CD4-positive, alpha-beta T cell treated with Interleukin-2 at 100 ng/mL for 4 hours (primary cell): Measurements from ENCODE around the gene SSPN.
"Not testable (repeated sequence)": the region's sequence is repeated elsewhere in the genome, so short reads cannot be mapped to it uniquely, and the experiment has no call there.

Experiments
- DNase-seq: peaks from one replicate; pipeline ENCODE4 v3.0.0-alpha.2; 2020; ENCODE audit warnings: low spot score

Gene SSPN

DNA sequence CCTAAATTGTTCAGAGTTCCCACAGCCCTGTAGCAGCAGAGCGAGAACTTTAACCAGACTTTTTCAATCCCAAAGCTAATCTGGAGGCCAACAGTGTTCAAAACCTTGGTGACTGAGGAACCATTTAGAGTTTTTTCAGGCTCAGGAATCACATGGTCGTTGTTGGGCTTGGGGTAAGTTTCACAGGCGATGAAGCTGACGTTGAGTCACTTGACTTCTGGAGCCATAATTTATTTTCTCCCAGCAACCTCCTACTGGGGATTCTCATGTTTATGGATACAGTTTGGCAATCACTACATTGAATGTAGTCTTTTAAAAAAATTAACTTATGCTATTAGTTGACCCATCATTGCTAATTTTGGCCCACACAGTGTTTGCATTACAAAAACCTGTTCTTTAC, 34.5 kb downstream of the SSPN start:
- DNase-seq: no peak

GRCh38 chr12:26231470-26231869, 36.1 kb downstream of the SSPN start:
- no peak for DNase-seq

DNA sequence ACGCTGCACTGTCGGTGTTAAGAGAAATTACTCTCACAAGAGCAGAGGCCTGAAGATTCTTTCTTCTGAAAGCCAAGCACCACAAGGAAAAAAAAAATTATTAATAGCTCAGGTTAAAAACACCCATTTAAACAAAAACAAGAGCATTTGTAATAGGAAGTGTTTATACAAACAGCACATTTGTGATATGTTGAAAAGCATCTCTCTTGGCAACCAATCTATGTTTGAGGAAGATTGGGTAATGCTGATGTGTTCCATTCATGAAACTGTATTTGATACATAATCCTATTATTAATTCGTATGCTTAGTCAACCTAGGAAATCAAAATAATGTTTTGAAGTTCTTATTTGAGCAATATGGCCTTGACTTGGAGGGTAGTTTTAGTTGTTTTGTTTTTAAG, 36.5 kb downstream of the SSPN start:
- DNase-seq: no peak

- DNase-seq: no peak
These were observed 38.3 kb downstream of the SSPN start for GRCh38 chr12:26233631-26234030.

DNA sequence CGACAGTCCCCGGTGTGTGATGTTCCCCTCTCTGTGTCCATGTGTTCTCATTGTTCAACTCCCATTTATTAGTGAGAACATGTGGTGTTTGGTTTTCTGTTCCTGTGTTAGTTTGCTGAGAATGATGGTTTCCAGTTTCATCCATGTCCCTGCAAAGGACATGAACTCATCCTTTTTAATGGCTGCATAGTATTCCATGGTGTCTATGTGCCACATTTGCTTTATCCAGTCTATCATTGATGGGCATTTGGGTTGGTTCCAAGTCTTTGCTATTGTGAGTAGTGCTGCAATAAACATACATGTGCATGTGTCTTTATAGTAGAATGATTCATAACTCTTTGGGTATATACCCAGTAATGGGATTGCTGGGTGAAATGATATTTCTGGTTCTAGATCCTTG, 40.1 kb downstream of the SSPN start:
- not testable (repeated sequence) for DNase-seq

GRCh38 chr12:26238341-26239121, 43.2 kb downstream of the SSPN start:
- no peak for DNase-seq

GRCh38 chr12:26239122-26239851, 43.9 kb downstream of the SSPN start:
- DNase-seq: no peak

GRCh38 chr12:26239852-26240815, 44.8 kb downstream of the SSPN start:
- no peak for DNase-seq

- no peak for DNase-seq
These were observed 45.7 kb downstream of the SSPN start for GRCh38 chr12:26241080-26241479.

GRCh38 chr12:26242683-26243082, 47.3 kb downstream of the SSPN start:
- no peak for DNase-seq

- no peak for DNase-seq
These were observed 49.1 kb downstream of the SSPN start for GRCh38 chr12:26244503-26244902.

- no peak for DNase-seq
These were observed 50.0 kb downstream of the SSPN start for GRCh38 chr12:26245175-26245942.

DNA sequence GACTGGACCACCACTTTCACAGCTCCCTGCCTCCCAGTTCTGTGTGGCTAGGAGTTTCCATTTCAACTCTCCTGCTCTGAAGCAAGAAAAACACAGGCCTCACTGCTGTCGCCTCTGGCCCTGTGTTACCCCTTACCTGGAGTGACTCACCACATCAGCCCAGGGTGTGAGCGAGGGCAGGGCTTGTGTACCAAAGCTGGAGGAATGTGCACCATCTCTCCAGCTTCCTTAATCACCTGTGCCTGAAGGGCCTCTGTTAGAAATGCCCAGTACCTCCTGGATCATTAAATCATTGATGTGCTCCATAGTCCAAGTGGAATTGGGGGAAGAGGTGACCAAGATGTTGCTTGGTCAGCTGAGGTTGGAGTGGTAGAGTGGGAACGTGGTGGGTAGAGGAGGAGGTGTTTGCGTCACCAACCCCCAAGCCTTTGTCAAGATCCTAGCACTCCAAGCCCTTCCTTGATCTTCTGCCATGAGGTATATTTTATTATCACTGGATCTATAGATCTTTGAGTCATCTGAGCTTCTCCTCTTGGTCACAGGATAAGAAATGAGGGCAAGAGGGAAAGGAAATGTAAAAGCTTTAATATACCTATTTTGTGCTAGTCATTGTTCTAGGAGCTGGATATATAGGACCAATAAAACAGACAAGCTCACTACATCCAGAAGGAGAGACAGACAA, 51.3 kb downstream of the SSPN start:
- no peak for DNase-seq

- DNase-seq: no peak
These were observed 52.5 kb downstream of the SSPN start for GRCh38 chr12:26247873-26248272.

DNA sequence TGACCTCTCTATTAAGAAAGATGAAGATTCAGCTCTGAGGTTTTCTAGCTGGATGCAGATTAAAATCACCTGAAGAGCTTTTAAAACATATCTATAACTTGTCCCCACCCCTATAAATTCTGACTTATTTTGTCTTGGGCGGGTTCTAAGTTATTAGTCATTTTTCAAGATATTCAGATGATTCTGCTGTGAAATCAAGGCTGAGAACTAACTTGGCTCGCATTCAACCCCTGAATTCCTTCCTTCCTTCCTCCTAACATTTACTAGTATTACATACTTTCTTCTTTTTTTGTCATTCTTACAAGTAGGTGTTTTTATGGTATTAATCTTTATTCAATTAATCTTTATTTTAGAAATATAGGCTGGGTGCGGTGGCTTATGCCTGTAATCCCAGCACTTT, 55.4 kb downstream of the SSPN start:
- no peak for DNase-seq

DNA sequence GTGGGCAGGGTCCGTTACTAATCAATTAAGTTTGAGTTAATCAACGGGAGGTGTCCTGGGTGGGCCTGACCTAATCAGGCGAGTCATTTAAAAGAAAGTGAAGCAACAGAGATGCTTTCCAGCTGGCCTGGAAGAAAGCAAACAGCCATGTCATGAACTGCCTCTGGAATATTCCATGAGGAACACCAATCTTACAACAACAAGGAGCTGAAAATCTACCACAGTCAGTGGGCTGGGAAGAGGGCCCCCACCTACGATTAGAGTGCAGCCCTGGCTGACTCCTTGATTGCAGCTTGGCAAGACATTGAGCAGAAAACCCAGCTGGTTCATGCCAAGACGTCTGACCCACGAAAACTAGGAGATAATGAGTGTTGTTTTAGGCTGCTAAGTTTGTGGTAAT, 56.2 kb downstream of the SSPN start:
- no peak for DNase-seq

DNA sequence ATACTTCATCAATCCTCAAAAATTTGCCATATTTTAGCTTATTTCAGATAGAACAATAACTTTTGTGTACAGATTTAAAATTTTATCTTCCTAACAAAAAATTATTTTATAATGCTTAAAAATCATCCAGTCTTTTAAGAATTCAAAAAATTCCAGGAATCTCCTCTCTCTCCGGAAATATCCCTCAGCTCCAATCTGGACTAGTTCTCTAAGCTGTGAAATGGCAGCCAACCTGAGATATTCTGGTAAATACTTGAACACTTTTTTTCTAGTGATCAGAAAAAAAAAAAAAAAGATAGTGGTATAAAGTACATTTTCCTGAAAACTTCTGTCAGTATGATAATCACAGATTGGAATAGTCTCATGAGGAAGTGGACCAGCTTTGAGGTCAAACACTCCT, 57.6 kb downstream of the SSPN start:
- no peak for DNase-seq

- DNase-seq: no peak
These were observed 60.7 kb downstream of the SSPN start for GRCh38 chr12:26255893-26256645.

- no peak for DNase-seq
These were observed 69.0 kb downstream of the SSPN start for GRCh38 chr12:26264215-26264838.

- DNase-seq: no peak
These were observed 70.2 kb downstream of the SSPN start for GRCh38 chr12:26265606-26266005.
